Tibial artery (tissue), 4 donors: ENCODE data around the gene AIFM2.

Source experiments
- DNase-seq, 2 donors: peaks; one replicate each; pipeline ENCODE4 v3.0.0-alpha.2; 2019
- H3K27ac ChIP-seq, 2 donors: fragments of 200-600 bp; sonication (generic) in 1 of 2; 1 replicate in 1 of 2; 2 replicates in 1 of 2; pipeline ENCODE4 v1.5.1; 2018 to 2019; ENCODE audit warnings: mild to moderate bottlenecking in 1 of 2
- H3K27me3 ChIP-seq, 2 donors: fragments of 200-600 bp; sonication (generic) in 1 of 2; one replicate each; pipeline versions ENCODE4 v1.5.1 to v1.6.0; 2016 to 2019
- H3K36me3 ChIP-seq, 3 donors: fragments of 200-600 bp; sonication (generic) in 2 of 3; one replicate each; pipeline ENCODE4 v1.5.1; 2016 to 2019; ENCODE audit warnings: mild to moderate bottlenecking in 2 of 3
- H3K4me1 ChIP-seq, 4 donors: fragments of 200-600 bp; sonication (generic) in 2 of 4; 1 replicate in 3 of 4; 2 replicates in 1 of 4; pipeline ENCODE4 v1.5.1; 2016 to 2019
- H3K4me3 ChIP-seq, 2 donors: fragments of 200-600 bp; sonication (generic) in 1 of 2; 1 replicate in 1 of 2; 2 replicates in 1 of 2; pipeline ENCODE4 v1.5.1; 2018 to 2019; ENCODE audit warnings: mild to moderate bottlenecking in 2 of 2
- H3K9me3 ChIP-seq, 3 donors: fragments of 200-600 bp; sonication (generic) in 1 of 3; one replicate each; pipeline ENCODE4 v1.5.1; 2016 to 2019
- intact Hi-C: fragments of 100-400 bp; cut with DNase I; formaldehyde crosslinking; loops from one replicate; pipeline ENCODE4 v1.15.0; 2023; ENCODE audit warnings: low total_unique reads
- TF ChIP-seq, protein P1 (sequence below), 2 experiments: fragments of 200-600 bp in 1 of 2; fragments of 450-650 bp in 1 of 2; IDR thresholded peaks; one replicate each; pipeline ENCODE4 v1.5.1; 2017 to 2019; ENCODE audit warnings: antibody characterized with exemption in 2 of 2, mild to moderate bottlenecking in 1 of 2, moderate library complexity in 1 of 2

AIFM2 gene

GRCh38 chr10:70078937-70079336 lies 53.7 kb downstream of the AIFM2 start:
- intact Hi-C loops = no loop called here

DNA sequence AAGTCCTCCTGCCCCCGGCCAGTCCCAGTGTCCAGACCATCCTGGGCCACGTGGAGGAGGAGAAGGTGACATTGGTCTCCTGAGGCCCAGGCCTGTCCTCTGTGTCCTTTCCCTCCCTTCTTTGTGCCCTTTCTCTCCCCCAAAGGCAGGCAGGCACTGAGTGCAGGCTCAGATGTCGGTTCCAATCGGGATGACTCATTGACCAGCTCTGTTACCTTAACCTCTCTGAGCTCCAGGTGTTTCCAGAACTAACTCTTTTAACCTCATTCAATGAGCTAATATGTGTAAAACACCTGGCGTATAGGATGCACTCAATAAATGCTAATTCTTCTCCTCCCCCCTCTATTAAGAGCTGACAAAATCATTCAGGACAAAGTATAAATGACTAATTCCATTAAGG lies 54.3 kb downstream of the AIFM2 start:
- intact Hi-C loops = no loop called here

More at GRCh38 chr10:70078937-70079336, 53.7 kb downstream of the AIFM2 start:
- DNase-seq = no peak
- no peak overlapping the region for H3K4me3 ChIP-seq
- TF ChIP-seq, protein P1, sequence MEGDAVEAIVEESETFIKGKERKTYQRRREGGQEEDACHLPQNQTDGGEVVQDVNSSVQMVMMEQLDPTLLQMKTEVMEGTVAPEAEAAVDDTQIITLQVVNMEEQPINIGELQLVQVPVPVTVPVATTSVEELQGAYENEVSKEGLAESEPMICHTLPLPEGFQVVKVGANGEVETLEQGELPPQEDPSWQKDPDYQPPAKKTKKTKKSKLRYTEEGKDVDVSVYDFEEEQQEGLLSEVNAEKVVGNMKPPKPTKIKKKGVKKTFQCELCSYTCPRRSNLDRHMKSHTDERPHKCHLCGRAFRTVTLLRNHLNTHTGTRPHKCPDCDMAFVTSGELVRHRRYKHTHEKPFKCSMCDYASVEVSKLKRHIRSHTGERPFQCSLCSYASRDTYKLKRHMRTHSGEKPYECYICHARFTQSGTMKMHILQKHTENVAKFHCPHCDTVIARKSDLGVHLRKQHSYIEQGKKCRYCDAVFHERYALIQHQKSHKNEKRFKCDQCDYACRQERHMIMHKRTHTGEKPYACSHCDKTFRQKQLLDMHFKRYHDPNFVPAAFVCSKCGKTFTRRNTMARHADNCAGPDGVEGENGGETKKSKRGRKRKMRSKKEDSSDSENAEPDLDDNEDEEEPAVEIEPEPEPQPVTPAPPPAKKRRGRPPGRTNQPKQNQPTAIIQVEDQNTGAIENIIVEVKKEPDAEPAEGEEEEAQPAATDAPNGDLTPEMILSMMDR (IDR thresholded peaks at IDR 0.05) = no peak
- H3K27ac ChIP-seq = no peak overlapping the region
- no peaks in the 10 kb centered on the region for H3K27me3 ChIP-seq
- H3K36me3 ChIP-seq = peaks cover 0 to 23% (median 0%) of the 10 kb centered on the region in 3 donors
- H3K4me1 ChIP-seq = no peaks in the 10 kb centered on the region
- no peaks in the 10 kb centered on the region for H3K9me3 ChIP-seq

DNA sequence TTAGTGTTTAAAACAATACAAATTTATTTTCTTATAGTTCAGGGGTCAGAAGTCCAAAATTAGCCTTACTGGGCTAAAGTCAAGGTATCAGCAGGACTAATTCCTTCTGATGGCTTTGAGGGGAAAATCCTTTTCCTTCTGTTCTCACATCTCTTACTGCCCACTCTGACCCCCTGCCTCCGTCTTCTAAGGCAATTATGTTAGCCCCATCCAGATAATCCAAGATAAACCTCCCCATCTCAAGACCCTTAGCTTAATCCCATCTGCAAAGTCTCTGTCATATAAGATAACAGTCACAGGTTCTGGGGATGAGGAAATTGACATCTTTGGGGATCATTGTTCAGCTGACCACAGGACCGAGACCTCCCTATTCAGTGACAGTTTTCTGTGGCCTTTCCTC lies 57.7 kb downstream of the AIFM2 start:
- TF ChIP-seq, protein P1 (IDR thresholded peaks at IDR 0.05) = no peak
- Histone ChIP-seq H3K9me3 (no peaks in the 10 kb centered on the region), H3K4me1 (no peaks in the 10 kb centered on the region), H3K36me3 (peaks cover 0 to 15% (median 0%) of the 10 kb centered on the region in 3 donors), H3K4me3 (no peak overlapping the region), H3K27me3 (no peaks in the 10 kb centered on the region), H3K27ac (no peak overlapping the region)
- intact Hi-C loops = no loop called here
- DNase-seq = no peak

More for the DNA sequence above, 54.3 kb downstream of the AIFM2 start:
- Histone ChIP-seq H3K36me3 (peaks cover 0 to 20% (median 0%) of the 10 kb centered on the region in 3 donors), H3K4me1 (no peaks in the 10 kb centered on the region), H3K4me3 (no peak overlapping the region), H3K9me3 (no peaks in the 10 kb centered on the region), H3K27ac (no peak overlapping the region), H3K27me3 (no peaks in the 10 kb centered on the region)
- TF ChIP-seq, protein P1 (IDR thresholded peaks at IDR 0.05) = no peak
- DNase-seq = no peak

DNA sequence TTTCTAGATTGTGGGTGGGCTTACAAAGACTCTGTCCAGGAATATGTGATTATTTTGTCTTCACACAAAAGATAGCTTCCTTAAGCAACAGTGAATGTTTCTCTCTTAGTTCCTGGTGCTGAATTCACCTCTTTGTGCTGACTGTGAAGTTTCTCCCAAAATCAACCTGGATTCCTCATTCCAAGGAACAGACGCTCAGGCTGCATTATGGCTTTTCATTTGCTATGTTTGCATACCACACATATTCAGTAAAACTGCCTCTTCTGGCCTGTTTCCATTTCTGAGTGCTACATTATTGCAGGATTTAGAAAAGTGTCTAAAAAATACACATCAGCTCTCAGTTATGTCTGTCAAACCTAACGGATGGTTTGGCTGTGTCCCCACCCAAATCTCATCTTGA lies 58.5 kb downstream of the AIFM2 start:
- H3K4me3 ChIP-seq = no peak overlapping the region
- no peak for DNase-seq
- H3K4me1 ChIP-seq = no peaks in the 10 kb centered on the region
- intact Hi-C loops = no loop called here
- H3K27ac ChIP-seq = no peak overlapping the region
- TF ChIP-seq, protein P1 (IDR thresholded peaks at IDR 0.05) = no peak
- no peaks in the 10 kb centered on the region for H3K9me3 ChIP-seq
- peaks cover 0 to 15% (median 0%) of the 10 kb centered on the region in 3 donors for H3K36me3 ChIP-seq
- H3K27me3 ChIP-seq = no peaks in the 10 kb centered on the region

DNA sequence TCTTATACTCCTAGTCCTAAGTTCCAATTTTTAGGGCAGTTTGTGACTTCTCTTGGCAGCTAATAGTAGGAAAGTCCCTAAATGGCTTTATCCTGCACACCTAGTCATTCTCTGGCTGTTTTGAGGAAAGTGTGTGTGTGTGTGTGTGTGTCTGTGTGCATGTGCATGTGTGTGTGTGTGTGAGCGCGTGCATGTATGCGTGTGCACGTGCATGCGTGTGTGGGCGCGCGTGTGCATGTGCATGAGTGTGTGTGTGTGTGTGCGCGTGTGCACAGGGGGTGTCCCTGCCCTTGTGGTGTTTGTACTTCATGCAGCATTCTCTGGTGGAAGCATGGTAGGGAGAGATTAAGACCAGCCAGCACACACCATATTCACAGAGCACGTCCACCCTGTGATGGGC lies 61.8 kb downstream of the AIFM2 start:
- H3K4me3 ChIP-seq = no peak overlapping the region
- H3K27me3 ChIP-seq = no peaks in the 10 kb centered on the region
- no peak for DNase-seq
- peaks cover 0 to 5% (median 0%) of the 10 kb centered on the region in 3 donors for H3K36me3 ChIP-seq
- no peaks in the 10 kb centered on the region for H3K9me3 ChIP-seq
- H3K4me1 ChIP-seq = no peaks in the 10 kb centered on the region
- TF ChIP-seq, protein P1 (IDR thresholded peaks at IDR 0.05) = no peak
- intact Hi-C loops = no loop called here
- no peak overlapping the region for H3K27ac ChIP-seq

- TF ChIP-seq, protein P1 (IDR thresholded peaks at IDR 0.05) = no peak
- H3K9me3 ChIP-seq = no peaks in the 10 kb centered on the region
- no peaks in the 10 kb centered on the region for H3K27me3 ChIP-seq
- H3K36me3 ChIP-seq = no peaks in the 10 kb centered on the region
- H3K4me3 ChIP-seq = no peak overlapping the region
- DNase-seq = no peak
- H3K27ac ChIP-seq = no peak overlapping the region
- no peaks in the 10 kb centered on the region for H3K4me1 ChIP-seq
- intact Hi-C loops = no loop called here
Measured at GRCh38 chr10:70069346-70069745, 63.3 kb downstream of the AIFM2 start.
